GM06990 (cell line): ENCODE measurements around the gene P4HTM.

ENCODE experiments used
- DNase-seq: peaks from one replicate; pipeline ENCODE4 v3.0.0-alpha.2; 2011; ENCODE audit not compliant: insufficient read length; ENCODE audit errors: extremely low read depth
- H3K27me3 ChIP-seq: replicated peaks from 2 replicates; pipeline ENCODE4 v1.6.0; 2011; ENCODE audit warnings: low read length; ENCODE audit not compliant: control insufficient read depth, insufficient read depth
- H3K36me3 ChIP-seq: 2 replicates; pipeline ENCODE4 v1.5.1; 2011; ENCODE audit warnings: low read length; ENCODE audit not compliant: control insufficient read depth, insufficient read depth
- H3K4me3 ChIP-seq: replicated peaks from 2 replicates; pipeline ENCODE4 v1.5.1; 2011; ENCODE audit warnings: low read depth, mild to moderate bottlenecking, control low read depth, low read length
- CTCF ChIP-seq: IDR thresholded peaks from 2 replicates; pipeline ENCODE4 v1.5.1; 2011; ENCODE audit warnings: low read length, control low read depth, mild to moderate bottlenecking, inconsistent platforms; ENCODE audit not compliant: insufficient read depth, poor library complexity, severe bottlenecking

P4HTM gene

DNA sequence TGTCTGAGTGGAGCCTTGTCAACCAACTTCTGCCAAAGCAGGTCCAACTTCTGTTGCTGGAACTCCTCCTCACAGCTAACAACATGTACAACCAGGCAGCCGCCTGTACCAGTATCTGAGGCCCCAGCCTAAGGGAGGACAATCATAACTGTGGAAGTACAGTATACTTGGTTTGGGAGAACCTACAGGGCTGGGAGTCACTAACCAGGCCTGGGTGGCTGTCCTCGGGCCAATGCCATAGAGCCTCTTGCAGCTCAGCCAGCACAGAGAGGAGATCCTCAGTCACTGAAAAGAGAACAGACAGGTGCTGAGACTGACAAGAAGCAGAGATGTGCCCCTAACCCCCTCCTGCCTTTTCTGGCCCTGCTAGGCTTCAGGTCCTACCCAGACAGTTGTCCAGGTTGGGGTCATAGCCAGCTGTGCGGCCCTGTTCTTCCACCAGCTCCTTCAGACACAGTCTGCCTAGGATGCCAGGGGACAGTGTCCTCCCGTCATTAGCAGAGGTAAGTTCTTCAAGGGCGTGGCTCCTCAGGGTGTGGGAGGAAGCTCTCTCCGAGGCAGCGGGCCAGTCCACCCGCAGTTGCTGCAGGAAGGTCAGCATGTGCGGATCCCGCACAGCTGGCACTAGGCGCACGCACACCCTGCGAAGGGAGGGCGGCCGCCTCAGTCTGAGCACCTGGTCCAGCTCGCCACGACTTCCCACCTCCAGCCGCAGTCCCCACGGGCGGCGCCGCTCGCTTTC is 27.4 kb downstream of the P4HTM start:
- peak overlapping the region; percentile 95 for H3K4me3 ChIP-seq
- DNase-seq: no peak
- no peaks in the 10 kb centered on the region for H3K27me3 ChIP-seq
- H3K36me3 ChIP-seq: peaks cover 33% of the 10 kb centered on the region
- TF ChIP-seq CTCF: no peak

DNA sequence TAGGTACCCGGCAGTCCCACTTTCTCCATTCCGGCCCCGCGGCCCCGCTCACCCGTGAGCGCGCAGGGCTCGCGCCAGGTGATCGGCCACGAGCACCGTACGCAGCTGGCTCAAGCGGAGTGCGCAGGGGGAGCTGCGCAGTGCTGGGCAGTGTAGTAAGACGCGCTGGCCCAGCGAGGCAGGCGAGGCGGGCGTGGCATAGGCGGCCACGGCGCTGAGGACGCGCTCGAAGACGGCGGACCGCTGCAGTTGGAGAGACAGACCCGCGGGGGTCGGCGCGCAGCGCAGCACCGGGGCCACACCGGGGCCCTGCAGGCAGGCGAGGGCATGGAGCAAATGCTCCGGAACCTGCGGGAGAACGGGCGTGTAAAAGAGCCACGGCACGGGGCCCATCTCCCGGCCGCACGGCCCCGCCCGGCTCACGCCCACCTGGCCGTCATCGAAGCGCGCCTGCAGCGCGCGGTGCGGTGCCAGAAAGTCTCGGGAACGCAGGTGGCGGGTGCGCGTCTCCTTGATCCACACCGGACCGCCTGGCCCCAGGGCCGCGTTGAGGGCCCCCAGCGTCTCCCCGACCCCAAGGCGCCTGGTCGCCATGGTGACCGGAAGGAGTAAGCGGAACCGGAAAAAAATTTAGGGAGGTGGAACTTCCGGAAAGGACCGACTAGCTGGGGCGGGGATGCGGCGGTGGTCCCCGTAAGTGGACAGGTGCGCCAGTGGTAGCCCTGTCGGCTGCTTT is 28.1 kb downstream of the P4HTM start, which contains the start of gene DALRD3:
DALRD3 (minus strand) TSS at position 610 of the 736 bp plus-strand sequence; CDS start at position 594, 16 bp downstream.
- Histone ChIP-seq H3K4me3 (peak within 1 kb of the TSS; percentile 95), H3K27me3 (no peaks in the 10 kb centered on the region), H3K36me3 (peaks cover 30% of the 10 kb centered on the region)
- TF ChIP-seq CTCF: no peak
- DNase-seq: peak; percentile 81

- Histone ChIP-seq H3K4me3 (peak overlapping the region; percentile 95), H3K27me3 (no peaks in the 10 kb centered on the region), H3K36me3 (peaks cover 28% of the 10 kb centered on the region)
- DNase-seq: no peak
- no peak for TF ChIP-seq CTCF
Measured at GRCh38 chr3:49018707-49019006, 28.6 kb downstream of the P4HTM start.

DNA sequence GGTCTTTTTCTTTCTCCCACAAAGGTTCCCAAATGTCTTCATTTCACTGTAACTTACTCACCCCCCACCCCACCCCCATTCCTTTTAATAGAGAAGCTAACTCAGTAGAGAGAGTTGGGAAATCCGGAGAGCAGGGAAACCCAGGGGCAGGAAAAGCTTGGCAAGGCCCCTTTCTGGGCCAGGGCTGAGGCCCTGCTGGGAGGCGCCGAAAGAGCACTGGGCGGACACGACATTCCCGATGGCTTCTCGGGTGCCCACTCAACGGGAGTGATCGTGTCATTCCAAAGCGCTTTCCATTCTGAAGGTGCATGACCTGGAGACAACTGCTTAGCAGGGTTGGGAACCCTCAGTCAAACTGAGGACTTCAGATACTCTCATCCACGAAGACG is 29.9 kb downstream of the P4HTM start:
- Histone ChIP-seq H3K27me3 (no peaks in the 10 kb centered on the region), H3K36me3 (peaks cover 27% of the 10 kb centered on the region), H3K4me3 (peak overlapping the region; percentile 95)
- DNase-seq: no peak
- no peak for TF ChIP-seq CTCF

DNA sequence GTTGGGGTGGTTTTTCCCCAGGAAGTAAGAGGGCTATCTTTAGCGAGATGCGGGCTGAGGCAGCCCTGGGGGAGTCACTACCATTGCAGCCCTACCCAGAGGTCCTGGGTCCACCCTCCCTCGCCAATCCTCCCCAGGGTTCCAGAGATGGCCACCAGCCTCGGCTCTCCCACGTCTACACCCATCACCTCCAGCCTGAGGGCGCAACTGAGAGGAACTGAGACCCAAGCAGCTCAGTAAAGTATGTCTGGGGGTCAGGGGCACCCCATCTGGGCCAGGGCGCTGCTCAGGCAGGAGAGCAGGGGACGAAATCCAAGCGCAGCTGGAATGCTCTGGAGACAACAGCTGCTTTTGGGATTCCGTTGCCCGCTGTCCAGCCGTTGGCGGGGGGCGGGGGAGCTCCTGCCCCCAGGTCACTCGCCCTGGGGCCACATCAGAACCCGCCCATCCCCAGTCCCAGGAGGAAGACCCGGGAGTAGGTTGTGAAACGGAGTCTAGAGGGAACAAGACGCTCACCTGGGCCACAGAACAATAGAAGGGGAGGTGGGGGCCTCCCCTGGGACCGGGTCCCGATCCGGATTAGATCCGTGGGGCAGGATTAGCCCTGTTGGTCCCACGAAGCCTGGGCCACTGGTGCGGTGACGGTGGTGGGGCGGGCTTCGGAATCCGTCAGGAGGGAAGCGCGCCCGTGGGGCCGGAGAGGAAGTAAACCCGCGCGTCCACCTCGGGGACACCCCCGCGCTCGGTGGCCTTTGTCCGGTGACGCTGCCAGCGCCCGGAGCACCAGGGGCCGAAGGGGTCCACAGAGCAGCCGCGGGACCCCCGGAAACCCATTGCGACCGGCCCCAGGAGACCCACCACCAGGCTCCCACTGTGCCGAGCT is 30.5 kb downstream of the P4HTM start:
- H3K27me3 ChIP-seq: no peaks in the 10 kb centered on the region
- peak; percentile 68 for DNase-seq
- H3K4me3 ChIP-seq: peak overlapping the region; percentile 95
- TF ChIP-seq CTCF: no peak
- peaks cover 27% of the 10 kb centered on the region for H3K36me3 ChIP-seq
